ENCODE results near the gene CLEC16A.

The CLEC16A gene

GRCh38 chr16:11140867-11141266 is 196.5 kb downstream of the CLEC16A start:
- H3K4me3 ChIP-seq (replicated peaks; ENCODE audit: low read depth, low read length), result no peak overlapping the region
- H3K27me3 ChIP-seq (replicated peaks; ENCODE audit: control insufficient read depth, insufficient read depth, low read length), result no peaks in the 10 kb centered on the region
- no peak for TF ChIP-seq CTCF (IDR thresholded peaks at IDR 0.05; ENCODE audit: insufficient read depth, low read length, poor library complexity, severe bottlenecking)
- DNase-seq (ENCODE audit: extremely low read depth, insufficient read length), result no peak
- peaks cover 2% of the 10 kb centered on the region for H3K36me3 ChIP-seq (ENCODE audit: control insufficient read depth, insufficient read depth, low read length)

GRCh38 chr16:11141409-11142260 is 197.3 kb downstream of the CLEC16A start:
- peaks cover under 1% of the 10 kb centered on the region for H3K36me3 ChIP-seq (ENCODE audit: control insufficient read depth, insufficient read depth, low read length)
- no peak overlapping the region for H3K4me3 ChIP-seq (replicated peaks; ENCODE audit: low read depth, low read length)

GRCh38 chr16:11142261-11142630 is 197.9 kb downstream of the CLEC16A start:
- no peak for DNase-seq (ENCODE audit: extremely low read depth, insufficient read length)
- Histone ChIP-seq H3K4me3 (replicated peaks; ENCODE audit: low read depth, low read length) (no peak overlapping the region), H3K27me3 (replicated peaks; ENCODE audit: control insufficient read depth, insufficient read depth, low read length) (no peaks in the 10 kb centered on the region), H3K36me3 (ENCODE audit: control insufficient read depth, insufficient read depth, low read length) (no peaks in the 10 kb centered on the region; the same call in 1 of the 2 replicates)
- TF ChIP-seq CTCF (IDR thresholded peaks at IDR 0.05; ENCODE audit: insufficient read depth, low read length, poor library complexity, severe bottlenecking), result no peak

More at GRCh38 chr16:11141409-11142260, 197.3 kb downstream of the CLEC16A start:
- TF ChIP-seq CTCF (IDR thresholded peaks at IDR 0.05; ENCODE audit: insufficient read depth, low read length, poor library complexity, severe bottlenecking), result no peak
- DNase-seq (ENCODE audit: extremely low read depth, insufficient read length), result no peak
- H3K27me3 ChIP-seq (replicated peaks; ENCODE audit: control insufficient read depth, insufficient read depth, low read length), result no peaks in the 10 kb centered on the region

GRCh38 chr16:11142951-11143350 is 198.6 kb downstream of the CLEC16A start:
- no peak for DNase-seq (ENCODE audit: extremely low read depth, insufficient read length)
- Histone ChIP-seq H3K36me3 (ENCODE audit: control insufficient read depth, insufficient read depth, low read length) (no peaks in the 10 kb centered on the region; the same call in 1 of the 2 replicates), H3K27me3 (replicated peaks; ENCODE audit: control insufficient read depth, insufficient read depth, low read length) (no peaks in the 10 kb centered on the region), H3K4me3 (replicated peaks; ENCODE audit: low read depth, low read length) (no peak overlapping the region)
- TF ChIP-seq CTCF (IDR thresholded peaks at IDR 0.05; ENCODE audit: insufficient read depth, low read length, poor library complexity, severe bottlenecking), result no peak

- no peak for TF ChIP-seq CTCF (IDR thresholded peaks at IDR 0.05; ENCODE audit: insufficient read depth, low read length, poor library complexity, severe bottlenecking)
- H3K4me3 ChIP-seq (replicated peaks; ENCODE audit: low read depth, low read length), result no peak overlapping the region
- DNase-seq (ENCODE audit: extremely low read depth, insufficient read length), result no peak
- H3K36me3 ChIP-seq (ENCODE audit: control insufficient read depth, insufficient read depth, low read length), result no peaks in the 10 kb centered on the region; the same call in 1 of the 2 replicates
- H3K27me3 ChIP-seq (replicated peaks; ENCODE audit: control insufficient read depth, insufficient read depth, low read length), result no peaks in the 10 kb centered on the region
Measured at GRCh38 chr16:11143372-11144035, 199.1 kb downstream of the CLEC16A start.

All from GM06990 (cell line).